DMS114 treated with DMSO at 0.1 percent for 48 hours (cell line): ENCODE results near the gene NAA60.

ENCODE experiments used
- DNase-seq: peaks from one replicate; lab custom pipeline; 2025; ENCODE audit not compliant: unreplicated experiment; lab: John Stamatoyannopoulos, UW

NAA60 gene

DNA sequence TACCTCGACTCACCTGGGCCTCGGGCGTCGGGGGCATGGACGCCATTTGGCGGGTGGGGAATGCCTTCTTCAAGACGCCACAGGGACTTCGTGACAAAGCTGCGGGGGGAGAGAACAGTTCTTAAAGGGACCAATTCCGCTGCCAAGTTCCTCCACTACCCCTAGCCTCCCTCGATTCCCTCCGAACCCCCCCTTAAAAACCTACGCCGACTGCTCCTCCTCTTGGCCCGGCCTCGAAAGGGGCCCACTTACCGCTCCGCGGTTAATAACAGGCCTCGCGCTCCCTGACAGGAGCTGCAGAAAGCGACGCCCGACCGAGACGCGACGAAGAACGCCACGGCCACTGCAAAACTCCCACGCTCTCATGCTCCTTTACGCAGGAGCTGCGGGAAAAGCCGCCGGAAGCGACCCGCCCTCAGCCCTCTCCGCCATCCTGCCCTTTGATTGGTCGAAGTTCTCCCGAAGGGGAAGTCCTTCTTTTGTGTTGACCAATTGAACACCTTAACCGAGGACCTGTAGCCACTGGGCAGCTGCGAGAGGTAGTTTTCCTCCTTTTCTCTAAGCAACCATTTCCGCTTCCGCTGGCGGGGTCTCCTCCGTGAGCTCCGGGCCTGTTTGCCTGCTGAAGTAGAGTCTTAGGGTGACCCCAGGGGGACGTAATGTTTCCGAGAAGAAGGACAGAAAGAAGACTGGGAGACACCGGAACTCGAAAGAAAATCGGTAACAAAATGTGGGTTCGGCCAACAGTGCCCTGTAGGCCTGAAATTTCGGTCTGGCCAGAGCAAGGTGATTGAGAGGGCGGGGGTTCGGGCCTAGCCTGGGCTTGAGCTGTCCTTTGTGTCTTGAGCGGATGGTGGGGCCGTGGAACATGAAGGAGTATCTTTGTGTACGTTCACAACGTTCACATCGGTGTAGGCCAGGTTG lies at the start of gene NAA60, which contains the start of gene ZNF597:
Gene NAA60 (plus strand): TSS at position 573 of the 924 bp plus-strand sequence. CDS start 32,548 bp downstream, outside the sequence.
Gene ZNF597 (minus strand): TSS at position 397 of the 924 bp plus-strand sequence. CDS start 351 bp downstream, at position 46.
- peak; percentile 86 for DNase-seq

DNA sequence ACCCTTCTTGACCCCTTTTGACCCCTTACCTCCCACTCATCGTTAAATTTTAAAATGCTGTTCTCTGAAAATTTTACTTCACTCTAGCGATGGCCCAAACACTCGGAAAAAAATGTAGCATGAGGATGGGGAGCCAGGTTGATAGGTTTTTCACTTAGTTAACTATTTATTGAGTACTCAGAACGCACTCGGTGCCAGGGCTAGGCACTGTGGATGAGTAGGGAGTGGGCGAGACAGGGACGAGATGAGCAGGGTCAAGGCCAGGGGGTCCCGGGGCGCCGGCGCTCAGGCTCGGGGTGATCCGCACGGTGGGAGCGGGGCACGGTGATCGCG lies 43.1 kb upstream of the NAA60 start:
- no peak for DNase-seq

DNA sequence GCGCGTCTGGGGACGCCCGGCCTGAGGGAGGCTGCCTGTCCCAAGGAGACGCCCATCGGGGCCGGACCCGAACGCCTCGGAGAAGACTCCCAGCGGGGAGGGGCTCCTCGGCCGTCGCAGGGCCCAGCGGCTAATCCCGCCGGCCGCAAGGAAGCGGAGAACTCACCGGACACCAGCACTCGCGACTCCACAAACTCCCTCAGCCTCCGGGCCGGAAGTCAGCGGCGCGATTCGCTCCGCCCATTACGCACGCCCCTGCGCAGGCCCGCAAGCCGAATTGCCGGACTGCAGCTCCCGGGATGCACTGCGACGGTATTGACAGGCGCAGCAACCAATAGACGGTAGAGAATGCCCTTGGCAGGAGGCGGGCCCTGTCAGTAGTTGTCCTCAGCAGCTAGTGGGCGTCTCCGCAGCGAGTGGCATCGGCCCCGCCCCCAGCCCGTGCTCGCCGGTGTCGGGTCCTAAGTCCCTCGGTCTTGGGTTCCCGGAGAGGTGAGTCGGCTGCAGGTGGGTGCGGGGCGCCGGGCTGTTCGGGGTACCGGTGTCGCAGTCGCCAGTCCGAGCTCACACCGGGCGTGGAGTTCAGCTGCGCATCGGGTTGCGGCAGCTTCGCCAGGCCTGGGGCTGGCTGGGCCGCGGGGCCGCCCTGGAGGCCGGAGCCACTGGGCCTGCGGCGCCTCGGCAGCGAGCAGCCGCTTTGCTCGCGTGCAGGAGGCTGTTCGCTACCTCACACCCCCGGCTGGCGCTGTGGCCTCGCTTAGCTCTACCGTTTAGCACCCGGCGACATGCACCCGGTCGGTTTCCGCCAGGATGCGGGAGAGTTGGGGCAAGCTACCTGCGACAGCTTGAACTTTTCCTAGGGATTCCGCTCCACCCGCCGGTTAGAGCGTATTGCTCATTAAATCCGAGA lies 42.4 kb upstream of the NAA60 start, which contains the start of the genes ZNF174 and ZSCAN32:
Gene ZNF174 (plus strand): TSS at position 437 of the 910 bp plus-strand sequence. CDS start 790 bp downstream, outside the sequence.
Gene ZSCAN32 (minus strand): TSS at position 226 of the 910 bp plus-strand sequence. CDS start 3,447 bp downstream, outside the sequence.
- peak; percentile 94 for DNase-seq

DNA sequence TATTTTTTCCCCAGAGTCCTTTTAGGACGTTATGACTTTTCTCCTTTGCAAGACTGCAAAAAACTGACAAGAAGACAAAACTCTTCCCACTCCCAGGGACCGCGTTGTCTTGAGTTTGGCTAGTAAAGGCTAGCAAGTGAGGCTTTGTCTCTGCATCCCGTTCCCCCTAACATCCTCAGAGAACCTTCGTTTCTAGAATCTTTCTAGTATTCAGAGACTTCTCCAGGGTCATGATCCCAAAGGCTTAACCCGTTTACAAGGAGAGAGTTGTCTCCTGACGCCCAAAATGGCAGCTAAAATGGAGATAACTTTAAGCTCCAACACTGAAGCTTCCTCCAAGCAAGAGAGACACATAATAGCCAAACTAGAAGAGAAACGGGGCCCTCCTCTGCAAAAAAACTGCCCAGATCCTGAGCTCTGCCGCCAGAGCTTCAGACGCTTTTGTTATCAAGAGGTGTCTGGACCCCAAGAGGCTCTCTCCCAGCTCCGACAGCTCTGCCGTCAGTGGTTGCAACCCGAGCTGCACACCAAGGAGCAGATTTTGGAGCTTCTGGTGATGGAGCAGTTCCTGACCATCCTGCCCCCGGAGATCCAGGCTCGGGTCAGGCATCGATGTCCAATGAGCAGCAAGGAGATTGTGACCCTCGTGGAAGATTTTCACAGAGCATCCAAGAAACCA lies 41.6 kb upstream of the NAA60 start:
- DNase-seq, result peak; percentile 11

DNA sequence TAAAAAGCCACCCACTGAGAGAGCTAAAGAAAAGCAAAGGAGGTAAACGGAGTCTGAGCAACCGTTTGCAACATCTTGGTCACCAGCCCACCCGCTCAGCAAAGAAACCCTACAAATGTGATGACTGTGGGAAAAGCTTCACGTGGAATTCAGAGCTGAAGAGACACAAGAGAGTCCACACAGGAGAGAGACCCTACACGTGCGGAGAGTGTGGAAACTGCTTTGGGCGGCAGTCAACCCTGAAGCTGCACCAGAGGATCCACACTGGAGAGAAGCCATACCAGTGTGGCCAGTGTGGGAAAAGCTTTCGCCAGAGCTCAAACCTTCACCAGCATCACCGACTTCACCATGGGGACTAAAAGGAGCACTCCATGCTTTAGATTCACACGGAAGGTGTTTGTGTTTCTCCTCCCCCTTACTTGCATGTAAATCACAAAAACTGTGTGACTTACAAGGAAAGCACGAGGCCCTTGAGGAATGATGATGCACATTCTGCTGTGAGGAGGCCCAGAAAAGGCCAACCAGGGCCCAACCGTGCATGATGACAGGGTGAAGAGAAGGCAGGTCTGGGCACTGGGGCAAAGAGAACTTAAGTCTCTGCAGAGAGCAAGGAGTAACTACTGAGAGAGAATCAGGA lies 34.8 kb upstream of the NAA60 start:
- no peak for DNase-seq

DNA sequence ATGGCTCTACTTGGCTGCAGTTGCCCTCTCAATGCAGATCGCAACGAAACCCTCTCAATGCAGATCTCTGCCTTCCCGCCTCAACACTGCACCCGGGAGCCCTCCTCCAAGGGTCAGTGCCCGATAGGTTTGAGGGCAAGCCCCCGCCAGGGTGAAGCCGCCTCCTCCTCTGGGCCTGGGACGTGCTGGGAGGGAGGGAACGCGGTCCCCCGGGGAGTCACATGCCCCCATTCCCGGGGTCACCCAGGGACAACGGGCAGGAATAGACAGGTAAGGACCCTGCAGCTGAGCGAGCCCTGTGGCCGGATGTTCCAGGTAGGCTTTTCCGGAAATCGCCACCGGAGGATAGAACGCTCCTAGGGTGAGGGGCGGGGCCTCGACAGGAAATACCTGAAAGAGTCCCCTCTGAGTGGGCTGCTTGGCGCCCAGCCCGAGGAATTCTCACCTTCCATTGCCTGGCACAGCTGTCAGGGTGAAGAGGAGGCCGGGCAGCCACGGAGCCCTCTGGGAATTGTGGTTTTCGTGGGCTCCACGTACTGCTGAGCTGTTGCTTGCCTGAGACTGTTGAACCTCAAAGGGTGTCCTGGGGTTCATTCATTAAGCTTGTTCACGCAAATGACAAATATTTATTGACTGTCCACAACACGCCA lies 29.6 kb upstream of the NAA60 start:
- DNase-seq, result no peak

DNA sequence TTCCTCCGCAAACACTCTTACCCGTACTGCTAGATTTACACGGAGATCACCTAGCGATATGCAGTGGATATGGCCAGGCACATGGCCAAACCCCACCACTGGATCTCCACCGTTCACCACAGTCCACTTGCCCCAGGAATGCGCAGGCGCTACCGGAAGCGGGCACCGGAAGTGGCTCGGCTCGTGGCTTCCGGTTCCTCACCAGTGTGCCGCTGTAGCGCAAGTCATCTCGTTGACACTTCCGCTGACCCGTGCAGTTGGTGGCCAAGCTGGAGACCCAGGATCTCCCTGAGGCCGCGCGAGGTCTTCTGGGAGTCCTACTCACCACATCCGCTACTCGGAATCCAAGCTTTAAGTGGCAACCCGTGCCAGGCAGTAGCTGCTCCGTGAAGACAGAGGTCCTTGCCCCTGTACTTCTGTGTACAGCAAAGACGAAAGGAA lies 11.7 kb upstream of the NAA60 start:
- no peak for DNase-seq

DNA sequence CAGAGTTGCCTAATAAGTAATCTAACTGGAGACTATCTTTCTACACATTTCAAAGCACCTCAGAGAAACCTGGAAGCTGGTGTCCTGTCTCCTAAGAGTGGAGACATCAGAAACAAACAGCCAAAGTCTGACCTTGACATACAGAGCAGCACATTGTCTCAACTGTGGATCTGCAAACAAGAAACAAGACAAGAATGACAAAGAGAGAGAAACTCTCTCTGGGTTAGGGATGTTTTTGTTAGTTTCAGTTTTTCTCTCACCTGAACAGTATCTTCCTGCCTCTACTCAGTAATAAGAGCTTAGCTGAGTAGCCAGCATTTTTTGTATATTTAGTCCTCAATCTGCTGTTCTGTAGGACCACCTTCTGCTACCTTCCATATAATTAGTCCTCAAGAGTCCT lies 9.1 kb upstream of the NAA60 start:
- no peak for DNase-seq

DNA sequence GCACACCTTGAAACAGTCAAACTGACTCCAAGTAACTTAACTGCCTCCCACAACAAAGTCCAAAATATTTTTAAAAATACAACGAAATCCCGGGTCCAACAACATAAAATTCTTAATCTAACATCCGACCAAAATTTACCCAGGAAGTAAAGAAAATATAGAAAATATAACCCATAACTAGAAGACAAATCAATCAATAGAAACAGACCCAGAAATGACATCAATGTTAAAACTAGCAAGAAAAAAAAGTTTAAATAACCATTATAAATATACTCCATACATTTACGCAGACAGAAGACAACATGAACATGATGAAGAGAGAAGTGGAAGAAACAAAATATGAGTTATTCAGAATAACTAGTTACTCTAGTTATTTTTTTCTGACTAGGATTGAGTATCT lies 3.8 kb upstream of the NAA60 start:
- DNase-seq, result no peak

DNA sequence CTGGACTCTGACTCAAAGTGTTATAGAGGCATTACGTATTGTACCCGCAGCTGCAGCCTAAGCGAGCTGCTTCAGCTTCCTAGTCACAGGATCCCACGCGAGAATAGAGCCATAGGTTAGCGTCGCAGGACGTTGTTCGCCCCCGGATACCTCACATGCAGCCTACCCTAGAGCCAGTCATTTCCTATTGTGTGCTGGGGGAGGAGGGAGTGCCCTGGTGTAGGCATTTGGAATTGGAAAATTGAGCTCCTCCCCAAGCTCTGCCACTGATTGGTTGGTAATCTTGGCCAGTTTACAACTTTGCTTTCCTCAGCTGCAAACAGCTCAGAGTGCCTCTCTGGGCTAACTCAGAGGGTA lies 530 bp downstream of the NAA60 start:
- DNase-seq, result peak; percentile 24

DNA sequence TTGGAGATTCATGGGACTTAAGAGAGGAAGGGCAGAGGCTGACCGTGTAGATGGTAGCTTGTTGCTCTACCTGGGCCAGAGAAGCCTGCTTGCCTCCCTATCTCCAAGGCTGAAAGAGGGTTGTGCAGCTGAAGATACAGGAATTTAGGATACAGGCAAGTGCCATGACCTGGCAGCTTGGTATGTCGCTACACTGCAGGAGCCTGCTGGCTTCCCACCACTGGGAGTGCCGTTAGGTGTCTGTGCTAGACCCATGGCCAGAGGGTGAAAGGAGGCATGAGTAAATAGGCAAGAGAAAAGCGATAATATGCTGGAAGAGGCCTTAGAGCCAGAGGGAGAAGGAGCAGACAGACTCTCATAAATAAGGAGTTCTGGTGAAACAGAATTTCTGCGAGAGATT lies 10.6 kb downstream of the NAA60 start:
- DNase-seq, result no peak

DNA sequence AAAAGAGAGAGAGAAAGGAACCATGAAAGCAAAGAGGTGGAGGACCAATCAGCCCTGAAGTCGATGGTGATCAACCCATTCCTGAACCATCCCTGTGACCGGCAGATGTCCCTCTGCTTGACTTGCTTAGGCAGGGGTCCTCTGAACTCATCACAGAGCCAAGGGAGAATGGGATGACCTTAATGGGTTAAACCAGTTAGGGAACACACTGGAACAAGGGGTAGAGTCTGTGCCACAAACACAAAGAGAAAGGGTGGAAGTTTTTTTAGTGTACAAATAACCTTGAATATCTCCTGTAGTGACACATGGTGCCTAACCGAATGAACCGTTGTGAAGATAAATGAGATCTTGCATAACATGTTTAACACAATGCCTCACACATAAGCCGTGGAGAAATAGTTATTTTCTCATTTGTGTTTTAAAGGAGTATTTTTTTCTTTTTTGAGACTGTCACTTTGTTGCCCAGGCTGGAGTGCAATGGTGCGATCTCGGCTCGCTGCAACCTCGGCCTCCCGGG lies 11.2 kb downstream of the NAA60 start:
- no peak for DNase-seq

DNA sequence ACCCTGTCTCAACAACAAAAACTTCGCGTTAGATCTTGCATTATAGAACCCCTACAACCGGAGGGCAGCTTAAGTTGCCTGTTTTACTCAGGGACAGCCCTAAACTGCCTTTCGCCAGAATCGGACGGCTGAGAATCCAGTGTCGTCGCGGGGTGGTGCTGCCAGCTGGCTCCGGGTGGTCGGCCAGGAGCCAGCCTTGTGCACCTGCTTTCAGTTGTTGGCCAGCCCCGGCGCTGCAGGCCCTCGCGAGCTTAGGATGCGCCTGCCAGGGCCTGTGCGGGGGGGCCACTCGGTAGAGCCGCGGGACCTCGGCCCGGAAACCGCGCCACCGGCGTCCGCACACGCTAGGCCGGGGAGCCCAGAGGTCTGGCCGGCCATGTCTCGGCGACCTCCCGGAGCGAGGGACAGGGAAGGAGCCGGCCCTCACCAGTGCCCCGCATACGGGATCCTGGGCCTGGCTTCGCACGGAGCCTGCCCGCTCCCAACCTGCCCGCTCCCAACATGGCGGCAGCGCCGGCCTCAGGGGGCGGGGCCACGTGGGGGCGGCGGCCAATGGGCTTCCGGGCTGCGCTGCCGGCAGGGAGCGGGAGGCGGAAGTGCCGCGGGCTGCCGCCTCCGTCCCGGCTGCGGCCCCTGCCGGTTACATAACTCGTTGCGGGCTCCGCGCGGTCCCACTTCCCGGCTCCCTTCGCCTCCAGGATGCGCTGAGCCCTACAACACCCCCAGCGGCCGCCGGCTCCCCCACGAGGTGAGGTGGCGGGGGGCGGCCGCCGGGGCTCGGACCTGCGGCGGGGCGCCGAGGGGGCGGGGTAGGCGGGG lies 14.2 kb downstream of the NAA60 start:
- peak; percentile 65 for DNase-seq

DNA sequence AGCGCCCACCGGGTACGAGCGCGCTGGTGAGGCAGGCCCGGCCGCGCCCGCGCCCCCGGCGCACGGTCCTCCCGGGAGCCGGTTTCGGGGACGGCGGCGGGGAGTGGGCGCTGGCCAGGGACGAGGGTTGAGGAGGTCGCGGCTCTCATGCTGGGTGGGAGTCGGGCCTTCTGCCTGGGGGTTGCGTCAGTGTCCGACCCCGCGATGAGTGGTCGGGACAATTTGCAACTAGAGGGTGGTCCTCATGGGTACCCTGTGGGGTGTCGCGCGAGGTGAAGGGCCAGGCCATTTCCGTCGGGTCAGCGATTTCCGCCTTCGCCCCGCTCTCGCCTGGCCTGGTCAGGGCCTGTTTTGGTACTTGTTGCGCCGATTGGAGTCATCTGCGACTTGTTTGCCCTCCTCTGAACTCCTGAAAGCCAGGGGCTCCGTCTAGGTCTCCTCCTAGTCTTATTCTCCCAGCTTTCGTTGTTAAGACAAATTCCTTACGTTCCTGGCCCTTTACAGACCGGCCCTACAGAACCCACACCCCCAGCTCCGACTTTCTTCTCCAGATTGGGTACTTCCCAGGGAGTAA lies 14.9 kb downstream of the NAA60 start:
- DNase-seq, result no peak

DNA sequence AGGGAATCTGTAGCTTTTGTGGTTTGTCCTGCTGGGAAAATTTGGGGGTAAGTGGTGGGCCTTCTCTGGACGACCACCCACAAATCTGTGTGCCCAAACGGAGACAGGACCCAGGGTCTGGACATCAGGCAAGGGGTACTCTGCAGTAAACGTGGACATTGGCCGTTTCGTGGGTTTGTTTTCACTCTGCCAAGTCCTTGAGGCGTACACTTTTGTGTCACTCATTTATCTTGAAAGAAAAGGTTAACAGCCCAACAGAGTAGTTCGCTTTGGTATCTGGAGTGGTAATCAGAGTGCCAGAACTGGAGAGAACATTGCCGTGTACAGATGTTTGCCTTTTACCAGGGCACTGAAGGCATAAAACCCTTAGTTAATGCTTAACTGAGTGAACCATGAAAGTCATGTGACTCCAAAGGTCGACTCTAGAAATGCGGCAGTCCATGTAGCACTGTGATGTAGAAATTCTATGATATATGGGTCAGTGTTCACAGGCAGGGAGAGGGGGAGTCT lies 15.4 kb downstream of the NAA60 start:
- DNase-seq, result no peak

DNA sequence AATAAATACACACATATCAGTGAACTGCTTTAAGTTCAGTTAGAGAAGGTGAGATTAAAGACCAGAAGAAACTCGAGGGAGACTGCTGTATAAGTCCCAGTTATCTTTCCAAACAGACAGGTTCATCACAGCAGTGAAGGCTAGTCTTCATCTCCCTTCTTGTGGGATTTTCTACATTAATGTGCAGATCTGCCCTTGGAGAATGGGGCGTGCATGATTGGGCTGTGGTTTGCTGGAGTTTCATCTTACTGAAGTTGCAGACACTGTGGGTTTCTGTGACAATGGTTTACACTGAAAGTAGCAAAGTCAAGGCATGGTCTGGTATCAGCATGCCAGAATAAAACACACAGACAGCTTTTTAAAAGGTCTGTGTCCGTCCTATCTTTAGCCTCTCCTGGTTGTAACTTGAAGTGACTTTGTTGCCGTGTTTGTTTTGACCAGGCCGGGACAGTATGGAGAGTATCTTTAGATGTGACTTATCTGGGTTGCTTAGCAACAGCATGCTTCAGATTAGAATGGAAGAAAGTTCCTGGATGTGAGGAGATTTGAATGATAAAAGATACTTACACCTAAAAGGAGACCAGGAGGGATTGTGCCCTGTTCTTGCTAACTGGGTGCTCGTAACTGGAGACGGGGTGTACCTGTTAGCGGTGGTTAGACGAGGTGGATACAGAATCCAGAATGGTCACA lies 16.1 kb downstream of the NAA60 start:
- DNase-seq, result no peak

DNA sequence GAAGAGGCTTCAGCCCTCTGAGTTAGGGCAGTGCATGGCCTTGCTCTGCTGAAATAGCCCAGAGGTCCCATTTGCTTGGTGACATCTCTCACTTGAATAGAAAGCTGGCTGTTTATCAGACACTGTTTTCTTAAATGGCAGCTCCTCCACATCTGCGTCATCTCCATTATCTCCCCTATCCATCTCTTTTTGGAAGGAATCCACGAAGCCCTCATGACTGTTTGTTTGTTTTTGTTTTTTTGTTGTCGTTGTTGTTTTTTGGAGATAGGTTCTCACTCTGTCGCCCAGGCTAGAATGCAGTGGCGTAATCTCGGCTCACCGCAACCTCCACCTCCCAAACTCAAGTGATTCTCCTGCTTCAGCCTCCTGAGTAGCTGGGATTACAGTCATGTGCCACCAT lies 16.6 kb downstream of the NAA60 start:
- no peak for DNase-seq

DNA sequence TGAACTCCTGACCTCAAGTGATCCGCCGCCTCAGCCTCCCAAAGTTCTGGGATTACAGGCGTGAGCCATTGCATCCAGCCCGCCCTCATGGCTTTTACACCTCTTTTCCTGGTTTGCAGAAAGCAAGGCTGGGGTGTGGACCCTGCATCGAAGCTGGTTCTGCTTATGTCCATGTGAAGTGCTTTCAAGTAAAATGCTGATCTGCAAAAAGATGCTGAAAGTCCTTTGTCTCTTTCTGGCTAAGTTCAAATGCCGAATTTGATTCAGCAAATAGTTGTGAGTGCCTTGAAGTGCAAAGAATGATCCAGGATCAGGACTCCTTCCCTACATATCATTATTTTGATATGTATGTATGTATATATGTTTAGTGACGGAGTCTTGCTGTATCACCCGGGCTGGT lies 17.1 kb downstream of the NAA60 start:
- no peak for DNase-seq
